Ishikawa (cell line): ENCODE measurements around the gene TMEM222.

Source experiments
- CEBPB ChIP-seq: IDR thresholded peaks from 2 replicates; pipeline ENCODE4 v1.6.1; 2012
- CREB1 ChIP-seq: IDR thresholded peaks from 2 replicates; pipeline ENCODE4 v1.6.1; 2012; ENCODE audit warnings: low read depth
- EGR1 ChIP-seq: IDR thresholded peaks from 2 replicates; pipeline ENCODE4 v1.6.1; 2012
- EP300 ChIP-seq: IDR thresholded peaks from 2 replicates; pipeline ENCODE4 v1.6.1; 2012; ENCODE audit warnings: borderline replicate concordance
- FOXM1 ChIP-seq: IDR thresholded peaks from 2 replicates; pipeline ENCODE4 v1.6.1; 2012; ENCODE audit warnings: low read depth, borderline replicate concordance
- NFIC ChIP-seq: IDR thresholded peaks from 2 replicates; pipeline ENCODE4 v1.6.1; 2012
- RAD21 ChIP-seq: IDR thresholded peaks from 2 replicates; pipeline ENCODE4 v1.6.1; 2012; ENCODE audit warnings: low read depth
- TAF1 ChIP-seq: IDR thresholded peaks from 2 replicates; pipeline ENCODE4 v1.6.1; 2012; ENCODE audit warnings: low read depth, mild to moderate bottlenecking
- TCF12 ChIP-seq: IDR thresholded peaks from 2 replicates; pipeline ENCODE4 v1.6.1; 2012; ENCODE audit warnings: low read depth
- TEAD4 ChIP-seq: IDR thresholded peaks from 2 replicates; pipeline ENCODE4 v1.6.1; 2012
- YY1 ChIP-seq: IDR thresholded peaks from 2 replicates; pipeline ENCODE4 v1.6.1; 2012; ENCODE audit warnings: low read depth
- ZBTB7A ChIP-seq: IDR thresholded peaks from 2 replicates; pipeline ENCODE4 v1.6.1; 2012; ENCODE audit warnings: low read depth
- TF ChIP-seq, protein P1 (sequence below): IDR thresholded peaks from 2 replicates; pipeline ENCODE4 v1.6.1; 2012; ENCODE audit warnings: low read depth, mild to moderate bottlenecking
- TF ChIP-seq, protein P2 (sequence below): IDR thresholded peaks from 2 replicates; pipeline ENCODE4 v1.6.1; 2012
- TF ChIP-seq, protein P3 (sequence below): IDR thresholded peaks from 2 replicates; pipeline ENCODE4 v1.6.1; 2012

The TMEM222 gene

DNA sequence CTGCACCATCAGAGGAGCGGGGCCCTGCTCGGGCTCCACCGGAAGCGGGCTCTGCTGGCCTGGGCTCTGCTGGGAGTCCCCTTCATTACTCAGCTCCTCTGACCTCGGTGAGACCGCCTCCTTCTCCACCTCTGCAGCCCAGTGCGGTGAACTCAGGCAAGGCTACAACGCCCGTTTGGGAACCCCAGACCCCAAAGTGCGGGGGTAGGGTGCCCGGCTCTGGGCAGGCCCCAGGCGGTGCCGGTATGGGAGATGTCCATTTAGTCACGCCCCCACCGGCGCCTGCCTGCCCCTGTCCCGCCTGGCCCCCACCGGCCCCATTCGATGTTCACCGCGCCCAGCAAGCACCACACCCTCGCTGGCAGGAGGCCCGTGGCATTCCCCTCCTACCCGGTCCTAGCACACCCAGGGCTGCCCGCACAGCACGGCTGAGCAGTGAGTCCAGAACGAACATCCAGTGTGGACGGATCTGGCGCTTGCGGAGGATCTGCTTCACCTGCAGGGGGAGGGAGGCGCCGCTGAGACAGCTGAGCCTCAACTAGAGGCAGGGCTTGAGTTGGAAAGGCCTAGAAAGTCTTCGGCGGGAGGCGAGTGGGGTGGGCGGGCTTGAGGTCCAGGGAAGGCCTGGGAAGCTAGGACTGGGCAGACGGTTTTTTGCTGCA lies 34.8 kb downstream of the TMEM222 start:
- TF ChIP-seq CEBPB (no peak), CREB1 (no peak), ZBTB7A (no peak)
- TF ChIP-seq, protein P1, sequence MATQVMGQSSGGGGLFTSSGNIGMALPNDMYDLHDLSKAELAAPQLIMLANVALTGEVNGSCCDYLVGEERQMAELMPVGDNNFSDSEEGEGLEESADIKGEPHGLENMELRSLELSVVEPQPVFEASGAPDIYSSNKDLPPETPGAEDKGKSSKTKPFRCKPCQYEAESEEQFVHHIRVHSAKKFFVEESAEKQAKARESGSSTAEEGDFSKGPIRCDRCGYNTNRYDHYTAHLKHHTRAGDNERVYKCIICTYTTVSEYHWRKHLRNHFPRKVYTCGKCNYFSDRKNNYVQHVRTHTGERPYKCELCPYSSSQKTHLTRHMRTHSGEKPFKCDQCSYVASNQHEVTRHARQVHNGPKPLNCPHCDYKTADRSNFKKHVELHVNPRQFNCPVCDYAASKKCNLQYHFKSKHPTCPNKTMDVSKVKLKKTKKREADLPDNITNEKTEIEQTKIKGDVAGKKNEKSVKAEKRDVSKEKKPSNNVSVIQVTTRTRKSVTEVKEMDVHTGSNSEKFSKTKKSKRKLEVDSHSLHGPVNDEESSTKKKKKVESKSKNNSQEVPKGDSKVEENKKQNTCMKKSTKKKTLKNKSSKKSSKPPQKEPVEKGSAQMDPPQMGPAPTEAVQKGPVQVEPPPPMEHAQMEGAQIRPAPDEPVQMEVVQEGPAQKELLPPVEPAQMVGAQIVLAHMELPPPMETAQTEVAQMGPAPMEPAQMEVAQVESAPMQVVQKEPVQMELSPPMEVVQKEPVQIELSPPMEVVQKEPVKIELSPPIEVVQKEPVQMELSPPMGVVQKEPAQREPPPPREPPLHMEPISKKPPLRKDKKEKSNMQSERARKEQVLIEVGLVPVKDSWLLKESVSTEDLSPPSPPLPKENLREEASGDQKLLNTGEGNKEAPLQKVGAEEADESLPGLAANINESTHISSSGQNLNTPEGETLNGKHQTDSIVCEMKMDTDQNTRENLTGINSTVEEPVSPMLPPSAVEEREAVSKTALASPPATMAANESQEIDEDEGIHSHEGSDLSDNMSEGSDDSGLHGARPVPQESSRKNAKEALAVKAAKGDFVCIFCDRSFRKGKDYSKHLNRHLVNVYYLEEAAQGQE: no peak

DNA sequence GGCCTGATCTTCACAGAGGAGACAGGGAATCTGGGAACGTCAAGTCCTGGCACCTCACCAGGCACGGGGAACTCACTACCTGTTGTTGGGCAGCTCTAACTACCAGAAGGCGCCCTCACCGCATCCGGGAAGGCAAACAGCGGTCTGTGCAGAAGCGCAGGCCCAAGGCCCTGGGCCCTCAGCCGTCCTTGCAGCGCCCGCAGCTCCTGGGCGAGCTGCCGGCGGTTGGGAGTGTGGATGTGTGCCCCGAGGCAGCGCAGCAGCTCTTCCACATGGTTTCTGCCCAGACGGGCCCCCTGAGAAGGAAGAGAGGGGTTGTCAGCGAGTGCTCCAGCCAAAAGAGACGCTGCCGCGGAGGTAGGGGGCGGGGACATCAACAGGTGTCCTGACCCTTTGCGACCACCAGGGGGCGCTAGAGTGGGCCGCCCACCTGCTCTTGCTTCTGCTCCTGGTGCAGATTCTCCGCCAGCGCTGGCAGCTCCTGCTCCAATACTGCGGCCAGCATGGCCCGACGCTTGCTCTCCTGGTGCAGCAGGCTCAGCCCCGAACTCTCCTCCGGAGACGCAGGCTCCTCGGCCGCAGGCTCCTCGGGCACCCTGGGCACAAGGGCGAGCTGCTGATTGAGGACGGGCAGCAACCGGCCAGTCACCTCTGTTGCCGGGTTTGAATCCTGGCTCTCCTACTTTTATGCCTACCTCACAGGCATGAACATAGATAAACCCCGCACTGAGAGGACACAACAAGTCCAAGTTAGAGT lies 35.5 kb downstream of the TMEM222 start:
- TF ChIP-seq FOXM1 (no peak), TEAD4 (no peak), ZBTB7A (no peak), EP300 (no peak), NFIC (no peak), RAD21 (peak; percentile 57), YY1 (no peak)
- TF ChIP-seq, protein P2, sequence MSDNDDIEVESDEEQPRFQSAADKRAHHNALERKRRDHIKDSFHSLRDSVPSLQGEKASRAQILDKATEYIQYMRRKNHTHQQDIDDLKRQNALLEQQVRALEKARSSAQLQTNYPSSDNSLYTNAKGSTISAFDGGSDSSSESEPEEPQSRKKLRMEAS: no peak

DNA sequence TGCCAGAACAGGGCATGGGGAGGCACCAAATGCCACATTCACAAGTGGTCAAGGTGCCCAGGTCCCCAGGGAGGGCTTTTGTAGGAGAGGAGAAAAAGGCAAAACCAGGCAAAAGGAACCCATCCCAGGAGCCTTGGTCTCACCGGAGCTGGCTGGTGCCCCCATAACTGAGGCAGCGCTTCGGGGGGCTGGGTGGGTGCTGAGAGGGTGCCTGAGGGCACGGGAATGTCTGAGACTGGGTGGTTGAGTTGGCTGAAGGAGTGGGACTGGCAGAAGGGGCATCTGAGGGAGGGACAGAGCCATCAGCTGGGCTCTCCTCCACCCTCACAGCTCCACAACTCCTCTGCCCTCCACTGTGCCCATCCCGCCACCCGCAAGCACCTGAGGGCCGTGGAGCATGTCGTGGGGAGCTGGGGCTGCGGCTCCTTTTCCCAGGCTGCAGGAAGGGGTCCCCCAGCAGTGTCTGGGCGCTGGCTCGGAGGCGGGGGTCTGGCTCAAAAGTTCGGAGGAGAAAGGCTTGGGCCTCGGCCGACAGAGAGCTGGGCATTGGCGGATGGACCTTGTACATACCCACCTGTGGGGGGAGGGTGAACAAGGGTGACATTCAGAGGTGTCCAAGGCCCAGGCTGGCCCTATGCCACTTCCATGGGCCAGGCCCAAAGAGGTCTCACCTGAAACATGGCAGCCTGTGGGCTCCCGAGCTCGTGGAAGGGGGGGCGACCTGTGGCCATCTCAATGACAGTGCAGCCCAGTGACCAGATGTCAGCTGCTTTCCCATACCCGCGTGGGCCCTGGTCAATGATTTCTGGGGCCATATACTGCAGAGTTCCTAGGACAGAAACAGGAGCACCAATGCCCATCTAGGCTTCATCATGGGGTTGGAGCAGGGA lies 36.3 kb downstream of the TMEM222 start:
- TF ChIP-seq NFIC (no peak), TAF1 (no peak), EGR1 (no peak), CEBPB (no peak), FOXM1 (no peak), RAD21 (no peak), EP300 (no peak), TEAD4 (no peak), TCF12 (no peak), YY1 (no peak), CREB1 (no peak), ZBTB7A (no peak)
- TF ChIP-seq, protein P3, sequence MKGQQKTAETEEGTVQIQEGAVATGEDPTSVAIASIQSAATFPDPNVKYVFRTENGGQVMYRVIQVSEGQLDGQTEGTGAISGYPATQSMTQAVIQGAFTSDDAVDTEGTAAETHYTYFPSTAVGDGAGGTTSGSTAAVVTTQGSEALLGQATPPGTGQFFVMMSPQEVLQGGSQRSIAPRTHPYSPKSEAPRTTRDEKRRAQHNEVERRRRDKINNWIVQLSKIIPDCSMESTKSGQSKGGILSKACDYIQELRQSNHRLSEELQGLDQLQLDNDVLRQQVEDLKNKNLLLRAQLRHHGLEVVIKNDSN: no peak
- TF ChIP-seq, protein P2: no peak
- TF ChIP-seq, protein P1: no peak

DNA sequence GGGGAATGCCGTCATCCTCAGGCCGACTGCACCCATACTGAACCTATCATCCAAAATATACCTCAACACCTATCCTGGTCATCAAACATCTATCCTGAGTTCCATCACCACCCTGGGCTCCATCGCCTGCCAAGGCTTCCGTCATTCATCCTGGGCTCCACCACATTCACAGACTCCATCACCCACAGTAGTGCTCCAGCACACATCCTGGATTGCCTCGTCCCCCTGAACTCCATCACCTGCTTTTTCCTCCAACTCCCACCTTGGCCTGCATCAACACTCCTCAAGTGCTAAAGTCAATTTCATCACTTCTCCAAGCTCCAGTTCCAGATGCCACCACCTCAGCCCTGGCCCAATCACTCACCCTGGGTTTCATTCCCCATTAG lies 37.0 kb downstream of the TMEM222 start:
- TF ChIP-seq TEAD4: no peak
- no peak for TF ChIP-seq CEBPB
- no peak for TF ChIP-seq NFIC
- TF ChIP-seq, protein P2: no peak
- no peak for TF ChIP-seq EP300
- no peak for TF ChIP-seq FOXM1
- no peak for TF ChIP-seq TAF1
- no peak for TF ChIP-seq YY1

DNA sequence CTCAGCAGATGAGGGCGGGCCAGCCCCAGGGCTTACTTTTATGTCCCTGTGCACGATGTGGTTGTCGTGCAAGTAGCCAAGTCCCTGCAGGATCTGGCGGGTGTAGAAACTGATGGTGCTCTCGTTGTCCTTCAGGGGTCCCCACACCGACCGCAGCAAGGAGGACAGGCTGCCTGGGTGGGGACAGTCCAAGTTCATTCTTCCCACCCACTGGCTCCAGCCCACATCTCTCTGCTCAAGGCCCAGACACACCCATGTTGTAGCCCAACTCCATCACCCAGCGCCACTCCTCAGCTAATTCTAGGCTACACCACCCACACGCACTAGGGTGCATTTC lies 37.8 kb downstream of the TMEM222 start:
- TF ChIP-seq TEAD4 (no peak), NFIC (no peak), YY1 (no peak), TAF1 (no peak), CREB1 (no peak), ZBTB7A (no peak), EP300 (no peak), FOXM1 (no peak), TCF12 (no peak), EGR1 (no peak), RAD21 (no peak), CEBPB (no peak)
- TF ChIP-seq, protein P2: no peak
- TF ChIP-seq, protein P3: no peak
- TF ChIP-seq, protein P1: no peak
